SK-N-SH treated with all-trans-retinoic acid at 6 μM for 48 hours (cell line): ENCODE data around the gene OPN1LW.
"Not testable (repeated sequence)": the region's sequence is repeated elsewhere in the genome, so short reads cannot be mapped to it uniquely, and the experiment has no call there.

Experiments
- ATAC-seq: fragments of 200-7000 bp; cut with Tn5 transposase; 3 replicates; pipeline ENCODE4 v1.9.1; 2020; ENCODE audit warnings: mild to moderate bottlenecking, moderate library complexity
- ARNTL ChIP-seq: fragments of 450-650 bp; formaldehyde crosslinking; IDR thresholded peaks from 2 replicates; pipeline ENCODE4 v1.5.0; 2020; ENCODE audit warnings: low read depth, mild to moderate bottlenecking, moderate library complexity, borderline replicate concordance
- BACH2 ChIP-seq: fragments of 250-450 bp; sonication (Bioruptor Pico); IDR thresholded peaks from 2 replicates; pipeline ENCODE4 v1.9.0; 2021; ENCODE audit warnings: mild to moderate bottlenecking, borderline replicate concordance
- CREB5 ChIP-seq: fragments of 250-450 bp; sonication (Bioruptor Pico); IDR thresholded peaks from 2 replicates; pipeline ENCODE4 v1.5.1; 2020; ENCODE audit warnings: low read depth, mild to moderate bottlenecking, moderate library complexity
- CSDC2 ChIP-seq: fragments of 250-450 bp; sonication (Bioruptor Pico); IDR thresholded peaks from 2 replicates; pipeline ENCODE4 v1.5.0; 2020; ENCODE audit warnings: mild to moderate bottlenecking, moderate library complexity
- ESRRG ChIP-seq: fragments of 250-450 bp; sonication (Bioruptor Pico); IDR thresholded peaks from 2 replicates; pipeline ENCODE4 v1.6.1; 2021; ENCODE audit warnings: mild to moderate bottlenecking
- ISL1 ChIP-seq: fragments of 250-450 bp; sonication (Bioruptor Pico); IDR thresholded peaks from 2 replicates; pipeline ENCODE4 v2.1.2; 2022; ENCODE audit warnings: mild to moderate bottlenecking, moderate library complexity
- OSR1 ChIP-seq: fragments of 250-450 bp; sonication (Bioruptor Pico); IDR thresholded peaks from 2 replicates; pipeline ENCODE4 v1.8.0; 2022; ENCODE audit warnings: moderate library complexity, mild to moderate bottlenecking, inconsistent platforms
- POU6F1 ChIP-seq: fragments of 250-450 bp; sonication (Bioruptor Pico); IDR thresholded peaks from 2 replicates; pipeline ENCODE4 v1.8.0; 2021; ENCODE audit warnings: low read depth, mild to moderate bottlenecking, moderate library complexity, borderline replicate concordance
- PPARA ChIP-seq: fragments of 250-450 bp; sonication (Bioruptor Pico); IDR thresholded peaks from 2 replicates; pipeline ENCODE4 v1.5.0; 2020; ENCODE audit warnings: mild to moderate bottlenecking, borderline replicate concordance
- RARB ChIP-seq: fragments of 250-450 bp; sonication (Bioruptor Pico); IDR thresholded peaks from 2 replicates; pipeline ENCODE4 v1.8.0; 2021; ENCODE audit warnings: mild to moderate bottlenecking, moderate library complexity
- TOX ChIP-seq: fragments of 250-450 bp; sonication (Bioruptor Pico); IDR thresholded peaks from 2 replicates; pipeline ENCODE4 v1.8.0; 2021; ENCODE audit warnings: mild to moderate bottlenecking, moderate library complexity, borderline replicate concordance
- ZC3H10 ChIP-seq: fragments of 250-450 bp; sonication (Bioruptor Pico); IDR thresholded peaks from 2 replicates; pipeline ENCODE4 v1.5.1; 2021; ENCODE audit warnings: mild to moderate bottlenecking, moderate library complexity
- ZFP3 ChIP-seq: fragments of 250-450 bp; sonication (Bioruptor Pico); IDR thresholded peaks from 2 replicates; pipeline ENCODE4 v1.5.0; 2020; ENCODE audit warnings: mild to moderate bottlenecking, moderate library complexity
- ZFP30 ChIP-seq: fragments of 450-650 bp; formaldehyde crosslinking; IDR thresholded peaks from 2 replicates; pipeline ENCODE4 v1.5.0; 2022; ENCODE audit warnings: mild to moderate bottlenecking, moderate library complexity
- ZNF565 ChIP-seq: fragments of 450-650 bp; formaldehyde crosslinking; conservative IDR thresholded peaks from 2 replicates; pipeline ENCODE4 v1.5.0; 2020; ENCODE audit warnings: low read depth, mild to moderate bottlenecking, moderate library complexity
- ZNF70 ChIP-seq: fragments of 450-650 bp; formaldehyde crosslinking; IDR thresholded peaks from 2 replicates; pipeline ENCODE4 v1.5.0; 2020; ENCODE audit warnings: mild to moderate bottlenecking, moderate library complexity
- ZNF8 ChIP-seq: fragments of 450-650 bp; formaldehyde crosslinking; IDR thresholded peaks from 2 replicates; pipeline ENCODE4 v1.5.0; 2020; ENCODE audit warnings: mild to moderate bottlenecking, moderate library complexity
- TF ChIP-seq, protein P1 (sequence below): fragments of 250-450 bp; sonication (Bioruptor Pico); IDR thresholded peaks from 2 replicates; pipeline ENCODE4 v1.5.1; 2021; ENCODE audit warnings: mild to moderate bottlenecking, moderate library complexity
- TF ChIP-seq, protein P2 (sequence below): fragments of 250-450 bp; sonication (Bioruptor Pico); IDR thresholded peaks from 2 replicates; pipeline ENCODE4 v1.5.0; 2020; ENCODE audit warnings: mild to moderate bottlenecking, moderate library complexity

The OPN1LW gene

DNA sequence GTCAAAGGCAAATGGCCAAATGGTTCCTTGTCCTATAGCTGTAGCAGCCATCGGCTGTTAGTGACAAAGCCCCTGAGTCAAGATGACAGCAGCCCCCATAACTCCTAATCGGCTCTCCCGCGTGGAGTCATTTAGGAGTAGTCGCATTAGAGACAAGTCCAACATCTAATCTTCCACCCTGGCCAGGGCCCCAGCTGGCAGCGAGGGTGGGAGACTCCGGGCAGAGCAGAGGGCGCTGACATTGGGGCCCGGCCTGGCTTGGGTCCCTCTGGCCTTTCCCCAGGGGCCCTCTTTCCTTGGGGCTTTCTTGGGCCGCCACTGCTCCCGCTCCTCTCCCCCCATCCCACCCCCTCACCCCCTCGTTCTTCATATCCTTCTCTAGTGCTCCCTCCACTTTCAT lies 3.8 kb upstream of the OPN1LW start:
- TF ChIP-seq TOX (CRISPR knock-in tag) (no peak), BACH2 (CRISPR knock-in tag) (no peak), ZNF8 (CRISPR knock-in tag) (no peak), ZC3H10 (CRISPR knock-in tag) (no peak), ARNTL (CRISPR knock-in tag) (no peak), PPARA (CRISPR knock-in tag) (no peak), ZNF70 (no peak)
- TF ChIP-seq, all 23 proteins: peak for 0
- ATAC-seq = no peak

DNA sequence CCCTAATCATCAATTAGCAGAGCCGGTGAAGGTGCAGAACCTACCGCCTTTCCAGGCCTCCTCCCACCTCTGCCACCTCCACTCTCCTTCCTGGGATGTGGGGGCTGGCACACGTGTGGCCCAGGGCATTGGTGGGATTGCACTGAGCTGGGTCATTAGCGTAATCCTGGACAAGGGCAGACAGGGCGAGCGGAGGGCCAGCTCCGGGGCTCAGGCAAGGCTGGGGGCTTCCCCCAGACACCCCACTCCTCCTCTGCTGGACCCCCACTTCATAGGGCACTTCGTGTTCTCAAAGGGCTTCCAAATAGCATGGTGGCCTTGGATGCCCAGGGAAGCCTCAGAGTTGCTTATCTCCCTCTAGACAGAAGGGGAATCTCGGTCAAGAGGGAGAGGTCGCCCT lies 3.3 kb upstream of the OPN1LW start:
- ATAC-seq = no peak
- TF ChIP-seq BACH2 (CRISPR knock-in tag) = no peak
- TF ChIP-seq, protein P1, sequence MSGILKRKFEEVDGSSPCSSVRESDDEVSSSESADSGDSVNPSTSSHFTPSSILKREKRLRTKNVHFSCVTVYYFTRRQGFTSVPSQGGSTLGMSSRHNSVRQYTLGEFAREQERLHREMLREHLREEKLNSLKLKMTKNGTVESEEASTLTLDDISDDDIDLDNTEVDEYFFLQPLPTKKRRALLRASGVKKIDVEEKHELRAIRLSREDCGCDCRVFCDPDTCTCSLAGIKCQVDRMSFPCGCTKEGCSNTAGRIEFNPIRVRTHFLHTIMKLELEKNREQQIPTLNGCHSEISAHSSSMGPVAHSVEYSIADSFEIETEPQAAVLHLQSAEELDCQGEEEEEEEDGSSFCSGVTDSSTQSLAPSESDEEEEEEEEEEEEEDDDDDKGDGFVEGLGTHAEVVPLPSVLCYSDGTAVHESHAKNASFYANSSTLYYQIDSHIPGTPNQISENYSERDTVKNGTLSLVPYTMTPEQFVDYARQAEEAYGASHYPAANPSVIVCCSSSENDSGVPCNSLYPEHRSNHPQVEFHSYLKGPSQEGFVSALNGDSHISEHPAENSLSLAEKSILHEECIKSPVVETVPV (CRISPR knock-in tag) = no peak
- no peak for TF ChIP-seq ZNF8 (CRISPR knock-in tag)
- TF ChIP-seq CREB5 (CRISPR knock-in tag) = no peak
- no peak for TF ChIP-seq PPARA (CRISPR knock-in tag)
- TF ChIP-seq TOX (CRISPR knock-in tag) = no peak
- no peak for TF ChIP-seq ZFP30 (CRISPR knock-in tag)
- TF ChIP-seq ARNTL (CRISPR knock-in tag) = no peak
- no peak for TF ChIP-seq RARB (CRISPR knock-in tag)
- TF ChIP-seq, protein P2, sequence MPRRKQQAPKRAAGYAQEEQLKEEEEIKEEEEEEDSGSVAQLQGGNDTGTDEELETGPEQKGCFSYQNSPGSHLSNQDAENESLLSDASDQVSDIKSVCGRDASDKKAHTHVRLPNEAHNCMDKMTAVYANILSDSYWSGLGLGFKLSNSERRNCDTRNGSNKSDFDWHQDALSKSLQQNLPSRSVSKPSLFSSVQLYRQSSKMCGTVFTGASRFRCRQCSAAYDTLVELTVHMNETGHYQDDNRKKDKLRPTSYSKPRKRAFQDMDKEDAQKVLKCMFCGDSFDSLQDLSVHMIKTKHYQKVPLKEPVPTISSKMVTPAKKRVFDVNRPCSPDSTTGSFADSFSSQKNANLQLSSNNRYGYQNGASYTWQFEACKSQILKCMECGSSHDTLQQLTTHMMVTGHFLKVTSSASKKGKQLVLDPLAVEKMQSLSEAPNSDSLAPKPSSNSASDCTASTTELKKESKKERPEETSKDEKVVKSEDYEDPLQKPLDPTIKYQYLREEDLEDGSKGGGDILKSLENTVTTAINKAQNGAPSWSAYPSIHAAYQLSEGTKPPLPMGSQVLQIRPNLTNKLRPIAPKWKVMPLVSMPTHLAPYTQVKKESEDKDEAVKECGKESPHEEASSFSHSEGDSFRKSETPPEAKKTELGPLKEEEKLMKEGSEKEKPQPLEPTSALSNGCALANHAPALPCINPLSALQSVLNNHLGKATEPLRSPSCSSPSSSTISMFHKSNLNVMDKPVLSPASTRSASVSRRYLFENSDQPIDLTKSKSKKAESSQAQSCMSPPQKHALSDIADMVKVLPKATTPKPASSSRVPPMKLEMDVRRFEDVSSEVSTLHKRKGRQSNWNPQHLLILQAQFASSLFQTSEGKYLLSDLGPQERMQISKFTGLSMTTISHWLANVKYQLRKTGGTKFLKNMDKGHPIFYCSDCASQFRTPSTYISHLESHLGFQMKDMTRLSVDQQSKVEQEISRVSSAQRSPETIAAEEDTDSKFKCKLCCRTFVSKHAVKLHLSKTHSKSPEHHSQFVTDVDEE = no peak
- TF ChIP-seq ZC3H10 (CRISPR knock-in tag) = no peak
- no peak for TF ChIP-seq ZFP3 (CRISPR knock-in tag)
- TF ChIP-seq OSR1 (CRISPR knock-in tag) = no peak
- no peak for TF ChIP-seq ISL1 (CRISPR knock-in tag)

- TF ChIP-seq ISL1 (CRISPR knock-in tag) (no peak), RARB (CRISPR knock-in tag) (no peak), ESRRG (CRISPR knock-in tag) (no peak), ARNTL (CRISPR knock-in tag) (no peak), BACH2 (CRISPR knock-in tag) (no peak), ZNF70 (no peak), ZNF8 (CRISPR knock-in tag) (no peak), POU6F1 (CRISPR knock-in tag) (no peak), CSDC2 (CRISPR knock-in tag) (no peak), ZNF565 (CRISPR knock-in tag) (no peak)
- ATAC-seq = no peak
Observed at GRCh38 chrX:154142386-154142785, 1.7 kb upstream of the OPN1LW start.

- no peak for ATAC-seq
- TF ChIP-seq RARB (CRISPR knock-in tag) (no peak), BACH2 (CRISPR knock-in tag) (no peak), ISL1 (CRISPR knock-in tag) (no peak), ZFP3 (CRISPR knock-in tag) (no peak)
Observed at GRCh38 chrX:154142950-154143745, 895 bp upstream of the OPN1LW start.

GRCh38 chrX:154151030-154151429 lies 7.0 kb downstream of the OPN1LW start:
- ATAC-seq = not testable (repeated sequence)

DNA sequence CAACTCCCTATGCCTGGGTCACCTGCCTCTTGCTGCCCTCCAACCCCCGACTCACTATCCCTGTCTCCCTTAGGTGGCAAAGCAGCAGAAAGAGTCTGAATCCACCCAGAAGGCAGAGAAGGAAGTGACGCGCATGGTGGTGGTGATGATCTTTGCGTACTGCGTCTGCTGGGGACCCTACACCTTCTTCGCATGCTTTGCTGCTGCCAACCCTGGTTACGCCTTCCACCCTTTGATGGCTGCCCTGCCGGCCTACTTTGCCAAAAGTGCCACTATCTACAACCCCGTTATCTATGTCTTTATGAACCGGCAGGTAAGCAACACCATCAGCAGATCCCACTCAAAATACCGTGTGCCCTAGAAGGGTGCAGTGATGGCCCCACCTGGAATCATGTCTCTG lies 12.2 kb downstream of the OPN1LW start:
- ATAC-seq = not testable (repeated sequence)

GRCh38 chrX:154157207-154157606 lies 13.2 kb downstream of the OPN1LW start:
- not testable (repeated sequence) for ATAC-seq

DNA sequence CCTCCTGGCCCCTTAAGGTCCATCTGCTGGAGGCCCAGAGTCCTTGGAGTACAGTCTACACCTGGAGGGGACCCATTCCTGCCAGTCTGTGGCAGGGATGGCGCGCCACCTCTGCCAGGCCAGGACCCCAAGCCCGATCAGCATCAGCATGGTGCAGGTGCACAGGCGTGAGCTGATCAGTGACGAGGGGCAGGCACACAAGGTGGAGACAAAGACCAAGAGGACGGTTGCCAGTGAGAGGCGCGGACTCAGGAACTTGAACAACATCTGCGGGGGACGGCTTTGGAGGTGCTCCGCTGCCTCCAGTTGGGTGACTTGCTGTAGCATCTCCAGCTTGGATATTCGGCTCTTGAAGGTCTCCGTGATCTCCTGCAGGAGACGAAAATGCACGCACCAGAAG lies 15.3 kb downstream of the OPN1LW start:
- ATAC-seq = not testable (repeated sequence)

GRCh38 chrX:154164902-154165301 lies 20.9 kb downstream of the OPN1LW start:
- ATAC-seq = not testable (repeated sequence)
